GM13977 (cell line): ENCODE data around the gene MYH7B.

ENCODE experiments used
- DNase-seq: peaks from one replicate; pipeline ENCODE4 v3.0.0; 2012; ENCODE audit warnings: low spot score
- CTCF ChIP-seq: IDR thresholded peaks from 2 replicates; pipeline ENCODE4 v1.5.1; 2012; ENCODE audit warnings: mild to moderate bottlenecking, control low read depth; ENCODE audit not compliant: insufficient read depth; ENCODE audit errors: extremely low read depth, missing control alignments
- in situ Hi-C: fragments of 300-500 bp; cut with MboI; formaldehyde crosslinking; loops from one replicate; pipeline ENCODE4 v1.12.0; 2022; ENCODE audit warnings: low sequenced_read_pairs, low pct_unique_long_range_greater_than_20kb, mixed read lengths, inconsistent platforms; ENCODE audit not compliant: unreplicated experiment

MYH7B gene

DNA sequence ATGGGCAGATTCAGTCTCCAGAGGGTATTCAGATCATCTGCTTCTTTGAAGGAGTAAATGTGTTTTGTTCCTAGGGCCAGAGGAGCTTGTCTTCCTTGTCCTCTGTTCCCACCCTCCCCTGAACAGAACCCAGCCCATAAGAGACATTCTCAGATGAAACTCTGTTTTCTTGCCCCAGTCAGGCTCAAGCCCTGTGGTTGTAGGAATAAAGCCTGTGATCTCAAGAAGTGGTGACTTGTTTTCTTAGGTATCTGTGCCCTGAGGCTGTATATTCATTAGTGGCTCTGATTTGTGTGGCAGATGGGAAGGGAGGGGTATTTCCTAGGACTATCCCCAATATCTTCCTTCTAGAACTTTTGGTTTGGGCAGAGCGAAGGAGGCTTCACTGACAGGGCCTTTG lies 27.9 kb upstream of the MYH7B start:
- in situ Hi-C loops = no loop called here
- no peak for TF ChIP-seq CTCF
- DNase-seq = no peak

- TF ChIP-seq CTCF = no peak
- DNase-seq = no peak
- in situ Hi-C loops = no loop called here
Observed at GRCh38 chr20:34928411-34928810, 27.3 kb upstream of the MYH7B start.

DNA sequence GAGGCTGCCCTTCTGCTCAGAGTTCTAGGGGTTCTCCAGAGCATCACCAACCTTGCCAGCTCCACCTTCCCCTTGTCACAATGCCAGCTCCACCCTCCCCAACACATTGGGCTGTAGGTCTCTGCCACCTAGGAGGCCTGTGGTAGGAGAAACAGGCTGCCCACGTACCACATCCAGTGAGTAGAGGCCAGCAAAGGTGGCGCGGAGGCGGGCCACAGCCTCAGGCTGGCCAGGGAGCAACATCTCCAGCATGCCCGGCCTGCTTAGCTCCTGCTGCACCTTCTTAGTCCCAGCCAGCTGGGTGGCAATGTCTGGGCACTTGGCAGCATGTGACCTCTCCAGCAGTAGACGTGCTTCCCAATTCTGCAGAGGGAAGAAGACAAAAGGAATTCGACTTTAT lies 23.9 kb upstream of the MYH7B start:
- no peak for DNase-seq
- in situ Hi-C loops = loop anchor here (10.0 kb wide), 1 partner anchor 367 kb away; no protein-coding TSS in a partner anchor
- TF ChIP-seq CTCF = no peak

DNA sequence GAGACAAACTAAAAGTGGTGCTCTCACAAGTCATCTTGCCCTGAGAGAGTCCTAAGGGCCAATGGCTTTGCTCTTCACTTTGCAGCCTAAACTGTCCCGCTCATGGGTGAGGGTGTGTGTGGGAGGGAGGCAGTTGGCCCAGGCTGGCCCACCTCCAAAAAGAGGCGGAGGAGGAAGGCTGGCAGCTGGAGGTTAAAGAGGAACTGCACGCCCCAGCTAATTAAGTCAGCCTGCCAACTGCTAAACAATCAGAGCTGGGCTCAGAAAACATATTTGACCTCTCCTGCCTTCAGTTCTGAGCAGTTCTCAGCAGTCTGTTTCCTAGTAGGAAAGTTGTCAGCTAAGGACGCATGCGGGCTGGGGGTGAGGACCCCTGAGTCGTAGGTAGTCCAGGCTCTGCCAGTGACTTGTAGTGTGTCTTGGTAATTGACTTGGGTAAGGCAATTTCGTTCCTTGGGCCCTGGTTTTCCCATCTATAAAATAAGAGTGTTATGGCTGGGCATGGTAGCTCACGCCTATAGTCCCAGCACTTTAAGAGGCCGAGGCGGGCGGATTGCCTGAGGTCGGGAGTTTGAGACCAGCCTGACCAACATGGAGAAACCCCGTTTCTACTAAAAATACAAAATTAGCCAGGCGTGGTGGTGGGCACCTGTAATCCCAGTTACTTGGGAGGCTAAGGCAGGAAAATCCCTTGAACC lies 17.1 kb upstream of the MYH7B start:
- no peak for DNase-seq
- in situ Hi-C loops = loop anchor here (10.0 kb wide), 1 partner anchor 374 kb away; no protein-coding TSS in a partner anchor
- TF ChIP-seq CTCF = no peak

DNA sequence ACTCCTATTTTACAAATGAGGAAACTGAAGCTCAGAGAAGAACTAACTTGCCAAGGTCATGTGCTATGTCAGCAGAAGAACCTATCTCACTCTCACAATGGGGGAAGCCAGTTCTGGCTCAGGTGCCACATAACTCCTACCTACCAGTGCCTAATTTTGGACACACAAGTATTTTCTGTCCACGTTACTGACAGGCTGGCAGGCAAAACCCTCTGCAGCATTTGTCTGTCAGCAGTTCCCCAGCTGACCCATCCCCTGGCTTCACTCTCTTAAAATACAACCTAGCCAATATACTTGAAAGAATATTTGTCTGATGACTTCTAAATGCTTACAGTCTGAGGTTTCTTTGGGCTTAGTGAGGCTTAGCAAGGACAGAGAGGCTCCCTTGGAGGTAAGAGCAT lies 15.6 kb upstream of the MYH7B start:
- in situ Hi-C loops = no loop called here
- no peak for TF ChIP-seq CTCF
- no peak for DNase-seq

DNA sequence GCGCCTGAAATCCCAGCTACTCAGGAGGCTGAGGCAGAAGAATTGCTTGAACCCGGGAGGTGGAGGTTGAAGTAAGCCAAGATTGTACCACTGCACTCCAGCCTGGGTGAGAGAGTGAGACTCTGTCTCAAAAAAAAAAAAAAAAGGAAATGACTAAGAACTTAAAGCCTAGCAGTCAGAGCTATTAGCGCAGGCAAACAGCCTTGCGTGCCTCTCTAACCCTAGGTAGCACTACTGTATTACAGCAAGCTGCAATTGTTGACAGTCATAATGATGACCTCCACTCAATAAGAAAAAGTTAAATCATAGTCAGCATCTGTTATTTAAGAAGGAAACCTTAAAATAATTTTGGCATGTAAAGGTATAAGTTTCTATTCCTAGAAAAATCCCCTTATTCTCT lies 14.4 kb upstream of the MYH7B start:
- no peak for TF ChIP-seq CTCF
- in situ Hi-C loops = no loop called here
- DNase-seq = no peak

DNA sequence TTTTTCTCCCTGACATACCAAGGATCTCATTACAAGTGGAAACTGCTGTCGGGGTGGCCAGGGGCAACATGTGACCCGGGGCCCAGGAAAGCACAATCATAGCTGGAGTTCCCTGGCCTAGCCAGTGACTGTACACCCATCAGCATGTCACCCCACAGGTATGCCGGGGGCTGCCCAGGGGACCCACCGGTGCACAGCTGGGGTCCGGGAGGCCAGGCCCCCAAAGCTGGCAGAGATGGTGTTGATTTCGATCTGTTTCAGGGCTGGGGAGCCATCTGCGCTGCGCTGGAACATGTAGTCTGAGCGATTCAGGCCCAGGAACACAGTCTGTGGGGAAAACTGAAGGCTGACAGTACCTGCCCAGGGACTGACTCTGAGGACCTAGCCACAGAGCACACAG lies 13.4 kb upstream of the MYH7B start:
- TF ChIP-seq CTCF = no peak
- no peak for DNase-seq
- in situ Hi-C loops = no loop called here
